IMR-90 (cell line): ENCODE results near the gene ITIH4. TPM values are rescaled to one million over a fixed set of nuclear protein-coding genes. Genes with fewer than 3 reads are reported as not detected.

Experiments used
- ATAC-seq: fragments of 200-7000 bp; cut with Tn5 transposase; 2 replicates; pipeline ENCODE4 v1.9.1; 2020; ENCODE audit warnings: low read depth, mild to moderate bottlenecking, moderate library complexity
- BruUV-seq: library from RNA; stranded (reverse); fragments of 400-500 nt; replicated peaks from 2 replicates; lab custom pipeline; 2021; lab: Mats Ljungman, UMichigan
- CTCF ChIA-PET: fragments of 300-600 bp; formaldehyde crosslinking; extraction: SDS; loops from one replicate; lab custom pipeline; 2021; ENCODE audit warnings: antibody characterized with exemption; lab: Yijun Ruan, JAX
- POLR2A ChIA-PET: fragments of 300-600 bp; sonication (Branson Sonifier 250); formaldehyde crosslinking; loops from one replicate; lab custom pipeline; 2022; ENCODE audit warnings: antibody characterized with exemption; ENCODE audit not compliant: unreplicated experiment; lab: Charles Lee
- DNase-seq: peaks from one replicate; pipeline ENCODE4 v3.0.0; 2013
- H2AFZ ChIP-seq: replicated peaks from 2 replicates; pipeline ENCODE3; 2013; ENCODE audit warnings: low read length, mild to moderate bottlenecking; ENCODE audit not compliant: poor library complexity
- H2AK5ac ChIP-seq: 2 replicates; pipeline ENCODE4 v1.6.1; 2013; ENCODE audit warnings: low read depth, low read length, inconsistent platforms
- H2AK9ac ChIP-seq: replicated peaks from 2 replicates; pipeline ENCODE3; 2013; ENCODE audit warnings: mild to moderate bottlenecking, low read depth, low read length, moderate library complexity; ENCODE audit not compliant: poor library complexity
- H2BK120ac ChIP-seq: 2 replicates; pipeline ENCODE4 v1.6.1; 2013; ENCODE audit warnings: low read depth, low read length, inconsistent platforms
- H2BK15ac ChIP-seq: 3 replicates; pipeline ENCODE4 v1.6.1; 2013; ENCODE audit warnings: low read depth, low read length, inconsistent platforms
- H2BK20ac ChIP-seq: 2 replicates; pipeline ENCODE4 v1.6.1; 2013; ENCODE audit warnings: low read depth, mild to moderate bottlenecking, inconsistent platforms, low read length, moderate library complexity
- H2BK5ac ChIP-seq: 2 replicates; pipeline ENCODE4 v1.6.1; 2013; ENCODE audit warnings: mild to moderate bottlenecking, low read depth, low read length, inconsistent platforms; ENCODE audit not compliant: poor library complexity, severe bottlenecking
- H3K14ac ChIP-seq: replicated peaks from 2 replicates; pipeline ENCODE4 v1.6.1; 2013; ENCODE audit warnings: low read depth, low read length, inconsistent platforms
- H3K18ac ChIP-seq: 2 replicates; pipeline ENCODE4 v1.6.1; 2013; ENCODE audit warnings: low read depth, low read length, control low read depth
- H3K23ac ChIP-seq: 2 replicates; pipeline ENCODE4 v1.6.1; 2013; ENCODE audit warnings: low read depth, low read length, inconsistent platforms
- H3K27ac ChIP-seq: 2 replicates; pipeline ENCODE4 v1.5.1; 2013; ENCODE audit warnings: mild to moderate bottlenecking, control low read depth, low read length; ENCODE audit not compliant: insufficient read depth
- H3K27me3 ChIP-seq: 2 replicates; pipeline ENCODE4 v1.6.1; 2013; ENCODE audit warnings: low read length; ENCODE audit not compliant: control insufficient read depth, insufficient read depth
- H3K36me3 ChIP-seq: 2 replicates; pipeline ENCODE4 v1.6.1; 2013; ENCODE audit warnings: low read length, mixed read lengths; ENCODE audit not compliant: control insufficient read depth, insufficient read depth
- H3K4ac ChIP-seq: 2 replicates; pipeline ENCODE4 v1.6.1; 2013; ENCODE audit warnings: low read depth, low read length, inconsistent platforms
- H3K4me1 ChIP-seq: 2 replicates; pipeline ENCODE4 v1.6.1; 2013; ENCODE audit warnings: low read length, mixed read lengths; ENCODE audit not compliant: control insufficient read depth, insufficient read depth
- H3K4me2 ChIP-seq: 2 replicates; pipeline ENCODE4 v1.6.1; 2013; ENCODE audit warnings: low read depth, mild to moderate bottlenecking, control low read depth, low read length, moderate library complexity
- H3K4me3 ChIP-seq: 2 replicates; pipeline ENCODE4 v1.5.1; 2013; ENCODE audit warnings: low read depth, mild to moderate bottlenecking, control low read depth, low read length, moderate library complexity; ENCODE audit not compliant: insufficient read depth
- H3K56ac ChIP-seq: 2 replicates; pipeline ENCODE4 v1.6.1; 2013; ENCODE audit warnings: low read length, inconsistent platforms; ENCODE audit not compliant: insufficient read depth; ENCODE audit errors: extremely low read depth
- H3K79me1 ChIP-seq, 2 experiments: 2 replicates each; pipeline ENCODE4 v1.6.1; 2013; ENCODE audit warnings: low read length in 2 of 2, inconsistent platforms in 1 of 2, low read depth in 1 of 2
- H3K9ac ChIP-seq: 2 replicates; pipeline ENCODE4 v1.6.1; 2013; ENCODE audit warnings: low read depth, low read length, control low read depth
- H3K9me1 ChIP-seq: 2 replicates; pipeline ENCODE4 v1.6.1; 2013; ENCODE audit warnings: low read length, inconsistent platforms; ENCODE audit not compliant: insufficient read depth
- H3K9me3 ChIP-seq: 2 replicates; pipeline ENCODE4 v1.6.1; 2013; ENCODE audit warnings: low read length; ENCODE audit not compliant: control insufficient read depth, insufficient read depth
- H4K20me1 ChIP-seq: 2 replicates; pipeline ENCODE4 v1.6.1; 2013; ENCODE audit warnings: low read length, inconsistent platforms; ENCODE audit not compliant: insufficient read depth
- H4K5ac ChIP-seq: 2 replicates; pipeline ENCODE4 v1.6.1; 2013; ENCODE audit warnings: mild to moderate bottlenecking, low read depth, low read length, control low read depth
- H4K8ac ChIP-seq, 2 experiments: 2 replicates each; pipeline ENCODE4 v1.6.1; 2013; ENCODE audit warnings: low read depth in 2 of 2, low read length in 2 of 2, control low read depth in 1 of 2, inconsistent platforms in 1 of 2
- H4K91ac ChIP-seq: 2 replicates; pipeline ENCODE4 v1.6.1; 2013; ENCODE audit warnings: low read depth, low read length, inconsistent platforms; ENCODE audit not compliant: insufficient read depth
- RCOR1 ChIP-seq: IDR thresholded peaks from 2 replicates; pipeline ENCODE4 v1.6.1; 2012; ENCODE audit warnings: mild to moderate bottlenecking, low read length, improper control_type of control experiment; ENCODE audit not compliant: insufficient replicate concordance
- WGBS, 2 experiments: methylation state at CpG; one replicate each; pipeline versions ENCODE4 v1.1.5 to v1.1.7; 2013; ENCODE audit warnings: missing lambda C conversion rate in 2 of 2; ENCODE audit not compliant: insufficient read length in 1 of 2; ENCODE audit errors: extremely low coverage in 2 of 2; 5-methylcytosine and 5-hydroxymethylcytosine counted together
- dilution Hi-C: fragments of 300-500 bp; cut with HindIII; formaldehyde crosslinking; loops from one replicate; pipeline ENCODE4 v1.14.3; 2018; ENCODE audit warnings: low sequenced_read_pairs; ENCODE audit not compliant: unreplicated experiment
- in situ Hi-C: fragments of 300-500 bp; cut with MboI; formaldehyde crosslinking; loops from 3 replicates; pipeline ENCODE4 v1.14.3; 2019; ENCODE audit warnings: low sequenced_read_pairs, inconsistent platforms, mixed read lengths
- intact Hi-C: fragments of 100-400 bp; cut with micrococcal nuclease; formaldehyde crosslinking; loops from 2 replicates; pipeline ENCODE4 v1.10.0; 2022
- polyA plus RNA-seq, 3 experiments: library from polyadenylated mRNA; depleted of rRNA; stranded (reverse); fragments of >200 nt; gene quantifications; 2 replicates each; pipeline ENCODE4 v1.2.3, GENCODE V29; 2012; ENCODE audit warnings: low replicate concordance in 1 of 3
- total RNA-seq: library from RNA; depleted of rRNA; stranded (reverse); fragments of >200 nt; gene quantifications from 2 replicates; pipeline ENCODE4 v1.2.3, GENCODE V29; 2012
- TF ChIP-seq, protein P1 (sequence below): fragments of 150-350 bp; IDR thresholded peaks from 2 replicates; pipeline ENCODE4 v1.6.1; 2016; ENCODE audit warnings: low read depth, mild to moderate bottlenecking, low read length, moderate library complexity, borderline replicate concordance

The ITIH4 gene
- total and polyA plus RNA-seq, 2 of the 4 experiments (the other 2 are of a cell fraction): 0.26 to 0.36 TPM

GRCh38 chr3:52835766-52836470, 5.4 kb upstream of the ITIH4 start:
- Histone ChIP-seq H2BK20ac (no peak overlapping the region), H3K27ac (no peak overlapping the region), H3K18ac (no peak overlapping the region), H3K56ac (no peak overlapping the region), H3K9ac (no peak overlapping the region), H3K4me2 (no peak overlapping the region), H3K4ac (no peak overlapping the region), H3K79me1 (no peaks in the 10 kb centered on the region), H3K9me3 (no peaks in the 10 kb centered on the region), H3K9me1 (peaks cover 19% of the 10 kb centered on the region; the same call in 1 of the 2 replicates), H2AK5ac (no peak overlapping the region), H4K91ac (no peak overlapping the region), H3K23ac (no peak overlapping the region; the same call in 1 of the 2 replicates), H2BK120ac (no peak overlapping the region), H4K20me1 (no peaks in the 10 kb centered on the region), H2BK15ac (no peak overlapping the region), H3K36me3 (peaks cover 8% of the 10 kb centered on the region; the same call in 1 of the 2 replicates), H3K27me3 (no peaks in the 10 kb centered on the region), H3K4me1 (peaks cover 19% of the 10 kb centered on the region), H2BK5ac (no peak overlapping the region), H4K5ac (no peak overlapping the region), H2AFZ (no peak overlapping the region), H3K4me3 (no peak overlapping the region), H2AK9ac (no peak overlapping the region), H3K14ac (no peak overlapping the region; the same call in 1 of the 2 replicates), H4K8ac (no peak overlapping the region)
- TF ChIP-seq, protein P1, sequence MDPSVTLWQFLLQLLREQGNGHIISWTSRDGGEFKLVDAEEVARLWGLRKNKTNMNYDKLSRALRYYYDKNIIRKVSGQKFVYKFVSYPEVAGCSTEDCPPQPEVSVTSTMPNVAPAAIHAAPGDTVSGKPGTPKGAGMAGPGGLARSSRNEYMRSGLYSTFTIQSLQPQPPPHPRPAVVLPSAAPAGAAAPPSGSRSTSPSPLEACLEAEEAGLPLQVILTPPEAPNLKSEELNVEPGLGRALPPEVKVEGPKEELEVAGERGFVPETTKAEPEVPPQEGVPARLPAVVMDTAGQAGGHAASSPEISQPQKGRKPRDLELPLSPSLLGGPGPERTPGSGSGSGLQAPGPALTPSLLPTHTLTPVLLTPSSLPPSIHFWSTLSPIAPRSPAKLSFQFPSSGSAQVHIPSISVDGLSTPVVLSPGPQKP: no peak
- no peak for TF ChIP-seq RCOR1
- POLR2A ChIA-PET: no interaction called here
- intact Hi-C loops: no loop called here
- in situ Hi-C loops: no loop called here
- ATAC-seq (no peak), DNase-seq (no peak)
- WGBS, 2 experiments: no CpG with 5 or more reads among the region's 8 CpGs
- CTCF ChIA-PET: interaction anchor here (1.2 kb wide), 1 partner anchor 12 kb away, joined by 3 read pairs; no protein-coding TSS in a partner anchor
- dilution Hi-C loops: no loop called here
- BruUV-seq: no TSS peak
